ENCODE data around the gene DOCK10.
A peak's percentile ranks its signal among the peaks of the same experiment; 100 is the strongest.

The DOCK10 gene

DNA sequence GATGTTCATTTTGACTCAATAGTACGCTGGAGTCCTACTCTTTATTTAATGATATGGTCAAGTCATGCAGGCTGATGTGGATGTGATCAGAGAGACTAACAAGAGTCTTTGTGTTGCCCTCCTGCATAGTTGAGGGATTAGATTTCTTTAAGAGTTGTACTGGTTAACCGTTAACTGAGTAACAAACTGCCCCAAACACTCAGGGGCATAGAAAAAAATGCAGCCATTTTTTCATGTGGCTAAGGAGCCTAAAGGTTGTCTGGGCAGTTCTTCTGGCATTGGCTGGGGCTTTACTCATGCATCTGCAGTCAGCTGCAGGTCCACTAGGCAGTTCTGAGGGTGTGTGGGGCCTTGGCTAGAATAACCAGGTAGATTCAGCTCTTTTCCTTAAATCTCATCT lies 32.5 kb downstream of the DOCK10 start:
- no peak for DNase-seq

- DNase-seq = no peak
These were observed 33.3 kb downstream of the DOCK10 start for GRCh38 chr2:225008935-225009334.

DNA sequence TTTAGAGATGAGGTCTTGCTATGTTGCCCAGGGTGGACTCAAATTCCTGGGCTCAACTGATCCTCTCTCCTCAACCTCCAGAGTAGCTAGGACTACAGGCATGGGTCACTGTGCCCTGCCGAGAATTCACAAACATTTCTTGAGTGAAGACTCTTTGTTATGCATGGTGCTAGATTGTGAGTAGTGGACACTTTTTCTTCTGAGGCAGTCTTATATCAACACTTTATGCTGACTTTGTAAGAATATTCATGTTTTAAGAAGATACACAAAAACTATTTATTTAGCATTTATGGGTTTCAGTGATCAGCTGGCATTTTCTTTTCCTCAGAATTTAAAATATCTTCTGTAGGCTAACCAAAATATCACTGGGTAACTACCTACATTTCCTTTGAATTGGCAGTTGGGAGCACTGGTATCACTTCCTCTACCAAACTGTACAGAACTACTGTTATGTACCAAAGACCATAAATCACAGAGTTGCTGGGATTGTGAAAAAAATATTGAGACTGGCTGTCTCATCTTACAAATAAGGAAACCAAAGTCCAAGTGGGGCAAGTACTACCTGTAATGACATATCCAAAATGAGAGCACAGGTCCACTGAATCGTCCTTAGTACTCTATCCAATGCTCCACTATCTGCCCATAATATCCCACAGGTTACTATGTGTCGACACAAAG lies 34.0 kb downstream of the DOCK10 start:
- no peak for DNase-seq

DNA sequence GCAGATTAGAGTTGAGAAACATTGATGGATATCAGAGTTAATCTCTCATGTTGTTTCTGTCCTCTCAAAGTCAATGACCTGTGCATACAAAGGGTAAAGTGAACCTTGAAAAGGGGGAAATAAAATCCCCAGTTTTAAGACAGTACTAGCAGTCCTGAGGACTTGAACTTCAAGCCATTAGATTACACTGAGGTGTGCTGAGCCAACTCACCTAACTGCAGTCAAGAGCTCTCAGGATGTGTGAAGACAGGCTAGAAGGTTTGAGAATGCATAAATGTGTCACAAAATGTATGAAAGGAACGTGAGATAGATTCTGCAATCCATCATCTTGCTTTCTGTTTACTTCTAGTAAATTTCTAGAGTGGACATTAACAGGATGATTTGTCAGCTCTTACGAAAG lies 35.5 kb downstream of the DOCK10 start:
- DNase-seq = no peak

- no peak for DNase-seq
These were observed 37.7 kb downstream of the DOCK10 start for GRCh38 chr2:225004597-225004996.

- DNase-seq = peak; percentile 21
These were observed 39.6 kb downstream of the DOCK10 start for GRCh38 chr2:225002656-225003045.

DNA sequence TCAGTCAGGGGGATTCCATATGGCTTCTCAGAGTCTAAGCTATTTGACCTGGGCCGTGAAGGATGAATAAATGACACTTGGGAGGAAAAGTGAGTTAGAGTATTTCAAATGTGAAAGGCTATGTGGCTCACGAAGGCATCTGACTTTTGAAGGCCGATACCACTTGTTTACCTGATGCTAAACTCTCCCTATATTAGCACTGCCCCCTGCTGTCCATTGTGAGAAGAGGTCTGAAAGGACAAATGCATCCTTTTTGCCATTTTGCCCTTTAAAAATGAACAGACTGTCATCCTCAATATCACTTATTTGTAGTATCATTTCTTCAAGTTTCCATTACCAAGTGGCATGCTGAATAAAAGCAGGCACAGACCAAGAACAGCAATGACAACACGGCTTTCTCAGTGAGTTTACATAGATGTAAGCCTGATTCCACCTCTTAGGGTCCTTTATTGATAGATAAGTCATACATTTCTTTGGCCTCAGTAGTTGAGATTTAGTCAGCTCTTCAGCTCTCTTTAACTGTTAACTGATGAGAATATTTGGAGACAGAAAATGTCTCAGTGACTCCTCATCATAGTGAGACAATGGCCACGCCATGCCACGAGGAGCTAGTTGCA lies 40.1 kb downstream of the DOCK10 start:
- peak; percentile 63 for DNase-seq

- no peak for DNase-seq
These were observed 42.5 kb downstream of the DOCK10 start for GRCh38 chr2:224999754-225000153.

DNA sequence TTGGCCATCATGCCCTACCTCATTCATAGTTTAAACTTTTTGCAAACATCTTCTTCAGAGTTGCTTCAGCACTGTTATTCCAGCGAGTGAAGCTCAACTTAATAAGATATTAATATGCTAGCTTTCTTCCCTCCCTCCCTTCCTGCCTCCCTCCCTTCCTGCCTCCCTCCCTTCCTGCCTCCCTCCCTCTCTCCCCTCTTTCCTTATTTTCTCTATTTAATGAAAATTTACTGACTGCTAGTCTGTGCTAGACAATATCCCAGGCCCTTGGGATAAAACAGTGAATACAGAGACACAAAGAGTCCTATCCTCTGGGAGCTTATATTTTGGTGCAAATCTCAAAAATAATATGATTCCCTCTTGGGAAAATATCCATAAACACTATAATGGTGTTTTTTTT lies 42.9 kb downstream of the DOCK10 start:
- DNase-seq = no peak

DNA sequence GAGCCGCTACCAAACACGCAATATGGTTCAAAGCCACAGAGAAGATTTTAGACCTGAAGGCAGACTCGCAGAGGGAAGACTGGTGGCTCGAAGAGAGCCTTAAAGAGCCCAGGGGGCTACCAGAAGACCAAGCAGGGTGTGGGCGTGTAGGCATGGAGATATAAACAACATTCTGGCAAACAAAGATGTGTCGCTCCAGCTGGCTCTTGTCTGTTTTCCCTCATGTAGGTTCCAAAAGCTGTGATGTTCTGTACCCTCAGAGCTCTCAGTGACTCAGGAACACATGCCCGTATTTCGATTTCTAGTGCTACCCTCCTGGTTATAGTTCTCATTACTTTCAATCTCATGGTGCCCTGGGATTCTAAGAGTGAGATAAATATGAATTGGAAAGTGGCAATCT lies 44.5 kb downstream of the DOCK10 start:
- DNase-seq = no peak

DNA sequence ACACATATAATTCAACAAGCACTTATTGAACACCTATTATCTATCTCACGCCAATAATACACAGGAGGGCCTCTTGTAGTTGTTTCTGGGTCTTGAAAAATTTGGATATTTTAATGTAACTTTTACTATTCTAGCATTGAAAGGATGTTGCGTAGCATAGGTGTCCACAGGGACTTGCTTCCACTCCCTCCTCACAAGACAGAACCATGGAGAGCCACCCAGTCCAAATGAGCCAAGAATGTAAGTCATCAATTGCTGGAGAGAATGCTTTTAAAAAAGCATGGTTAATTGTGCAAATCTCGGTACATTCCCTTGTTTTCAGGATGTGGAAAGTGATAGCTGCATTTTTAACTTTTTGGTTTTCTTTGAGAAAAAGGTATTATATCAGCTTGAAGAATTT lies 46.8 kb downstream of the DOCK10 start:
- no peak for DNase-seq

- no peak for DNase-seq
These were observed 47.9 kb downstream of the DOCK10 start for GRCh38 chr2:224994242-224994823.

DNA sequence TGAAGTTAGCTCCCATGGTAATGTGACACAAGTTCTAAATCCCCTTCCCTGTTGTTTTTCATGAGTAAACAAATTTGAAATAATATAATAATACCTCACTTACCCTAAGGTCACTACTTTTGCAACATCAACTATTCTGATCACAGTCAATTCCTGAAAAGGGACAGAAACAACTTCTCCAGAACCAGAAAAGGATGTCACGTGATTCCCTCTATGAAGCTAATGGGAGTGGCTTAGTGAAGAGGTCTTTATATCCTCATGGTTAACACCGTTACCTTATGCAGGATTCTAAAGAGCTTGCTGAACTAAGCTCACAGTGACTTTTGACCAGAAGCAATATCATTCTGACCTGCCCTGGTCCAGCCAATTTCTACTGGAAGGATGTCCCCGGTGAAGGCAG lies 51.6 kb downstream of the DOCK10 start:
- DNase-seq = no peak

DNA sequence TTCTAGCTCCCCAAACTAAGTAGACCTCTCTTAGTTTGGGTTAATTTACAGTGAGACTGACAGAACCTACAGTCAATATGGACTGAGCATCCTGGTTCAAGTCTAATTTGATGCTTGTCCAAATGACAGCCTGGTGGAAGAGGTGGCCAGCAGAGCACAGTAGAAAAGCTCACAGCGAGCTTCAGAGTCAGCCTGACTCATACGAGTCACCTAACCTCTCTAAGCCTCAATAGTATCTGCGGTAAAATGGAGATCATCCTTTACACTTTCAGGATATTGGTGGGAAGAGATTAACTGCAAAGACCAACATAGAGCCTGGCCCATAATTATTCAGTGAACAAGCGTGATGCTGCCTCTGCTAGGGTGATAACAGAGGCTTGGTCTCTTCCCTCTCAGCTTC lies 54.5 kb downstream of the DOCK10 start:
- peak; percentile 21 for DNase-seq

- DNase-seq = no peak
These were observed 55.8 kb downstream of the DOCK10 start for GRCh38 chr2:224986477-224986876.

- no peak for DNase-seq
These were observed 57.6 kb downstream of the DOCK10 start for GRCh38 chr2:224984637-224985036.

DNA sequence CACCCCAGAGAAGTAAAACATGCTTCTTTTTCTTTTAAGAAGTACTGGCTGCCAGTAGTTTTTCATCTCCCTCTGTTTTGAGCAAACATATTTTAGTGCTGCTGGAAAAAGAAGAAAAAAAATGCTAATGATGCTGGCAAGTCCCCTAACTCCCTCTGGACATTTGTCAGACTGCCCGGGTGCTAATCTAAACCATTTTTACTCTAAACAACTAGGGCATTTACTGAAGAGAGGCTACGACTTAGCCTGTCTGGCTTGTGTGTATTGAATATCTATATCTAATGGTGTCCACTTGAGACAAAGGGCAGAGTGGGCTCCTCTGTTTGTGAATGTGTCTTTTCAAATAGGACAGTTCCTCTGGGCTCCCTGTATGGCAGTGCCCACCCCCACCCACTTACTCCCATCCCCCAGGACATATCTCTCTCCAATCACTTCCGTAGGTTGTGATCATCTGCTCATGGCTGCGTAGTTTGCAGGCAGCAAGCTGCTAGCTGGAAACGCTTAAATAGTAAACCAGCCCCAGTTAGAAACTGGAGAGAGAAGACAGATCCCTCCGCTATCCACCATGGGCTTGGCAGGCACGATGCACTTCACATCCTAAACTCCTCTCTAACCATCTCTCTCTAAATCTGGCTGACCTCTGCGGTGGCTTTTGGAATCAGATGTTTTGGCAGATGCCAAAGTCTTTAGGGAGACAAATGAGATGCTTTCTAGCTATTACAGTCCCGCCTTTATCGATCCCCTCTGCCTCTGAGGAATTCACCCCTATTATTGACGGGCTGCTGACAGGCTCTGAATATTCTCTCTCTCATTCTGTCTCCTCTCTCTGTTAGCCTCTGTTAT lies 58.3 kb downstream of the DOCK10 start:
- DNase-seq = no peak

GRCh38 chr2:224982910-224983711 lies 59.2 kb downstream of the DOCK10 start:
- DNase-seq = no peak

GRCh38 chr2:224982226-224982625 lies 60.0 kb downstream of the DOCK10 start:
- DNase-seq = no peak

GRCh38 chr2:224976629-224977525 lies 65.4 kb downstream of the DOCK10 start:
- DNase-seq = no peak

DNA sequence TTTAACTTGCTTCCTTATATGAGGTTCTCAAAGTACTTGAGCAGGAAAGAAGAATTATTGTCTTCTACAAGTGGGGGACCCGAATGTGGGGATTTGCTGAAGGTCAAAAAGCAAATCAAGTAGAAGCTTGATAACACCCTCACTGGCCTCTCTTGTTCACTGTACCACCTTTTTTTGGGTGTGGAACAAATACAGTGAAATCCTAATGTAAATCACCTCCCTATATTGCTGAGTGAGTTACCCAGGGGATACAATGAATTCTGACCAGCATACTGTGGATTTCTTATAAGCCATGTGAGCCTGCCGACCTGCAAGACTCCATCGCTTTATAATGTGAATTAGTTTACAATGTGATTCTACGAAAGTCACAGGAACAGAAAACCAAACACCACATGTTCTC lies 66.5 kb downstream of the DOCK10 start:
- no peak for DNase-seq
